HCT116 (cell line): ENCODE data around the gene EHF.

ENCODE experiments used
- ATF3 ChIP-seq: IDR thresholded peaks from 2 replicates; pipeline ENCODE4 v1.6.1; 2012
- CEBPB ChIP-seq: IDR thresholded peaks from 2 replicates; pipeline ENCODE4 v1.6.1; 2012; ENCODE audit warnings: low read depth
- EZH2 ChIP-seq: fragments of 200-600 bp; sonication (generic); IDR thresholded peaks from 2 replicates; pipeline ENCODE4 v1.6.1; 2017; ENCODE audit warnings: antibody characterized with exemption, mixed run types
- POLR2A ChIP-seq: IDR thresholded peaks from 2 replicates; pipeline ENCODE4 v1.7.0; 2011; ENCODE audit warnings: borderline replicate concordance; ENCODE audit not compliant: insufficient read depth, insufficient read length; ENCODE audit errors: extremely low read depth
- POLR2AphosphoS5 ChIP-seq: IDR thresholded peaks from 2 replicates; pipeline ENCODE4 v1.6.1; 2011; ENCODE audit warnings: mild to moderate bottlenecking, low read depth, low read length, moderate library complexity
- RAD21 ChIP-seq: IDR thresholded peaks from 2 replicates; pipeline ENCODE4 v1.6.1; 2012; ENCODE audit warnings: low read depth, mild to moderate bottlenecking
- SP1 ChIP-seq: IDR thresholded peaks from 2 replicates; pipeline ENCODE4 v1.6.1; 2012; ENCODE audit warnings: low read depth
- ZFX ChIP-seq: fragments of 450-650 bp; IDR thresholded peaks from 2 replicates; pipeline ENCODE4 v1.6.1; 2017
- ZNF274 ChIP-seq: fragments of 200-500 bp; sonication (Bioruptor generic); IDR thresholded peaks from 2 replicates; pipeline ENCODE4 v1.6.1; 2014; ENCODE audit warnings: mild to moderate bottlenecking, low read depth, low read length, inconsistent platforms
- TF ChIP-seq, protein P1 (sequence below), 3 experiments: fragments of 200-600 bp in 1 of 3; sonication (generic) in 1 of 3; IDR thresholded peaks in 2 of 3; conservative IDR thresholded peaks in 1 of 3; 2 replicates each; pipeline ENCODE4 v1.5.1; 2012 to 2017; ENCODE audit warnings: low read depth in 2 of 3, low read length in 2 of 3, antibody characterized with exemption in 1 of 3, borderline replicate concordance in 1 of 3, control low read depth in 1 of 3, mild to moderate bottlenecking in 1 of 3, mixed read lengths in 1 of 3, mixed run types in 1 of 3, moderate library complexity in 1 of 3; ENCODE audit not compliant: insufficient read depth in 1 of 3

DNA sequence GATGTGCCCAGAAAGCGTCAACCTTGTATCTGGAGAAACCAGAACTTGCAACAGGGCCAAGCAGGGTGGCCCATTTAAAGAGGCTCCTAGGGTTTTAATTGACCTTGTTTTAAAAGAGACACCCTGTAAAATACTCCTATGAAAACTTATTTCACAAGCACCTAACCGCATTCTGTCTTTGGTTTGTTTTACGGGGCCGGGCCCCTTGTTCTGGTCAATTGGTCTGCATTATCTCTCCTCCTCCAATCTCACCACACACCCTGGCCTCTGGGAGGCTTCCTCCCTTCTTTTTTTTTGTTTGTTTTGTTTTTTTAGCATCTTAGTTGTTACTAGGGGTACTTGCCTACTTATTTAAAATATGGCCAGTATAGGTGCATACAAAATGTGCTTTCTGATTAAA is 4.7 kb downstream of the EHF start:
- TF ChIP-seq, protein P1, sequence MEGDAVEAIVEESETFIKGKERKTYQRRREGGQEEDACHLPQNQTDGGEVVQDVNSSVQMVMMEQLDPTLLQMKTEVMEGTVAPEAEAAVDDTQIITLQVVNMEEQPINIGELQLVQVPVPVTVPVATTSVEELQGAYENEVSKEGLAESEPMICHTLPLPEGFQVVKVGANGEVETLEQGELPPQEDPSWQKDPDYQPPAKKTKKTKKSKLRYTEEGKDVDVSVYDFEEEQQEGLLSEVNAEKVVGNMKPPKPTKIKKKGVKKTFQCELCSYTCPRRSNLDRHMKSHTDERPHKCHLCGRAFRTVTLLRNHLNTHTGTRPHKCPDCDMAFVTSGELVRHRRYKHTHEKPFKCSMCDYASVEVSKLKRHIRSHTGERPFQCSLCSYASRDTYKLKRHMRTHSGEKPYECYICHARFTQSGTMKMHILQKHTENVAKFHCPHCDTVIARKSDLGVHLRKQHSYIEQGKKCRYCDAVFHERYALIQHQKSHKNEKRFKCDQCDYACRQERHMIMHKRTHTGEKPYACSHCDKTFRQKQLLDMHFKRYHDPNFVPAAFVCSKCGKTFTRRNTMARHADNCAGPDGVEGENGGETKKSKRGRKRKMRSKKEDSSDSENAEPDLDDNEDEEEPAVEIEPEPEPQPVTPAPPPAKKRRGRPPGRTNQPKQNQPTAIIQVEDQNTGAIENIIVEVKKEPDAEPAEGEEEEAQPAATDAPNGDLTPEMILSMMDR (IDR thresholded peaks at IDR 0.05 in 2 of 3, conservative IDR thresholded peaks at IDR 0.05 in 1 of 3; ENCODE audit: borderline replicate concordance in 1 of 3, insufficient read depth in 1 of 3, low read depth in 2 of 3, low read length in 2 of 3): no peak
- TF ChIP-seq ZFX (no peak), POLR2AphosphoS5 (no peak), ATF3 (no peak), SP1 (no peak), RAD21 (no peak), POLR2A (no peak), EZH2 (no peak), ZNF274 (no peak), CEBPB (no peak)
